ENCODE data around the gene SOWAHC. TPM values are rescaled to one million over a fixed set of nuclear protein-coding genes. Genes with fewer than 3 reads are reported as not detected.

Gene SOWAHC
- total RNA-seq, 1 donor from 2014 or later, result 20.8 TPM

GRCh38 chr2:109631741-109632140 lies 17.6 kb downstream of the SOWAHC start:
- no peaks in the 10 kb centered on the region for H3K27me3 ChIP-seq
- no peak for DNase-seq (ENCODE audit: low spot score in 2 of 2)
- no peak for TF ChIP-seq CTCF (IDR thresholded peaks at IDR 0.05)
- no peak overlapping the region for H3K27ac ChIP-seq
- no peaks in the 10 kb centered on the region for H3K36me3 ChIP-seq
- H3K9me3 ChIP-seq, result no peaks in the 10 kb centered on the region
- no peaks in the 10 kb centered on the region for H3K4me1 ChIP-seq
- H3K4me3 ChIP-seq, result no peak overlapping the region
- intact Hi-C loops (cut with DNase I), result no loop called here

- no peaks in the 10 kb centered on the region for H3K27me3 ChIP-seq
- H3K27ac ChIP-seq, result no peak overlapping the region
- no peak for DNase-seq (ENCODE audit: low spot score in 2 of 2)
- no peak for TF ChIP-seq CTCF (IDR thresholded peaks at IDR 0.05)
- H3K4me3 ChIP-seq, result no peak overlapping the region
- intact Hi-C loops (cut with DNase I), result no loop called here
- no peaks in the 10 kb centered on the region for H3K9me3 ChIP-seq
- no peaks in the 10 kb centered on the region for H3K4me1 ChIP-seq
- no peaks in the 10 kb centered on the region for H3K36me3 ChIP-seq
Measured at GRCh38 chr2:109632158-109632789, 18.1 kb downstream of the SOWAHC start.

- H3K4me1 ChIP-seq, result no peaks in the 10 kb centered on the region
- no peaks in the 10 kb centered on the region for H3K27me3 ChIP-seq
- no peaks in the 10 kb centered on the region for H3K9me3 ChIP-seq
- no peaks in the 10 kb centered on the region for H3K36me3 ChIP-seq
- DNase-seq (ENCODE audit: low spot score in 2 of 2), result no peak
- TF ChIP-seq CTCF (IDR thresholded peaks at IDR 0.05), result no peak
- intact Hi-C loops (cut with DNase I), result no loop called here
- H3K4me3 ChIP-seq, result no peak overlapping the region
- no peak overlapping the region for H3K27ac ChIP-seq
Measured at GRCh38 chr2:109633284-109633961, 19.3 kb downstream of the SOWAHC start.

GRCh38 chr2:109635426-109636304 lies 21.5 kb downstream of the SOWAHC start:
- Histone ChIP-seq H3K27me3 (no peaks in the 10 kb centered on the region), H3K27ac (no peak overlapping the region), H3K36me3 (no peaks in the 10 kb centered on the region), H3K4me1 (no peaks in the 10 kb centered on the region), H3K9me3 (no peaks in the 10 kb centered on the region), H3K4me3 (no peak overlapping the region)
- DNase-seq (ENCODE audit: low spot score in 2 of 2), result no peak
- intact Hi-C loops (cut with DNase I), result no loop called here
- no peak for TF ChIP-seq CTCF (IDR thresholded peaks at IDR 0.05)

- H3K4me1 ChIP-seq, result no peaks in the 10 kb centered on the region
- H3K4me3 ChIP-seq, result no peak overlapping the region
- intact Hi-C loops (cut with DNase I), result no loop called here
- TF ChIP-seq CTCF (IDR thresholded peaks at IDR 0.05), result no peak
- DNase-seq (ENCODE audit: low spot score in 2 of 2), result no peak
- H3K9me3 ChIP-seq, result no peaks in the 10 kb centered on the region
- no peaks in the 10 kb centered on the region for H3K36me3 ChIP-seq
- no peak overlapping the region for H3K27ac ChIP-seq
- no peaks in the 10 kb centered on the region for H3K27me3 ChIP-seq
Measured at GRCh38 chr2:109636317-109636716, 22.2 kb downstream of the SOWAHC start.

Data from ascending aorta (tissue), 2 donors.